ENCODE data around the gene STEEP1. TPM values are rescaled to one million over a fixed set of nuclear protein-coding genes. Genes with fewer than 3 reads are reported as not detected.

Gene STEEP1
- total RNA-seq, 1 donor from 2014 or later = 22.1 TPM

GRCh38 chrX:119606280-119607017, 41.2 kb upstream of the STEEP1 start, which contains the start of gene NKRF:
NKRF (minus strand) TSS chrX:119606424.
- Histone ChIP-seq H3K36me3 (ENCODE audit: insufficient read depth, low read length) (no peaks in the 10 kb centered on the region), H3K4me1 (ENCODE audit: insufficient read depth, low read length) (peaks cover 4% of the 10 kb centered on the region), H3K4me3 (ENCODE audit: insufficient read depth, low read depth, low read length) (peak within 1 kb of the TSS; percentile 83), H3K27me3 (ENCODE audit: insufficient read depth, low read length) (no peaks in the 10 kb centered on the region), H4K20me1 (ENCODE audit: insufficient read depth, low read length) (peaks cover 27% of the 10 kb centered on the region), H3K4me2 (ENCODE audit: low read length) (peak within 1 kb of the TSS; percentile 96), H3K9me3 (ENCODE audit: insufficient read depth, low read depth, low read length) (no peaks in the 10 kb centered on the region), H3K9ac (ENCODE audit: low read length) (peak within 1 kb of the TSS; percentile 97), H3K79me2 (ENCODE audit: insufficient read depth, low read length) (peaks cover 46% of the 10 kb centered on the region), H3K27ac (ENCODE audit: low read depth, low read length) (peak within 1 kb of the TSS; percentile 83), H2AFZ (ENCODE audit: low read depth, low read length) (peak within 1 kb of the TSS; percentile 93)
- Mint-ChIP-seq H3K4me1 (ENCODE audit: low read depth, unreplicated experiment) (peaks cover 4% of the 10 kb centered on the region), H3K36me3 (ENCODE audit: low read depth, unreplicated experiment) (no peaks in the 10 kb centered on the region), H3K27ac (ENCODE audit: unreplicated experiment) (peak within 1 kb of the TSS; percentile 94), H3K4me3 (ENCODE audit: unreplicated experiment) (peak within 1 kb of the TSS; percentile 93), H3K27me3 (ENCODE audit: low read depth, unreplicated experiment) (no peaks in the 10 kb centered on the region), H3K9me3 (ENCODE audit: unreplicated experiment) (no peaks in the 10 kb centered on the region)
- TF ChIP-seq, protein P1, sequence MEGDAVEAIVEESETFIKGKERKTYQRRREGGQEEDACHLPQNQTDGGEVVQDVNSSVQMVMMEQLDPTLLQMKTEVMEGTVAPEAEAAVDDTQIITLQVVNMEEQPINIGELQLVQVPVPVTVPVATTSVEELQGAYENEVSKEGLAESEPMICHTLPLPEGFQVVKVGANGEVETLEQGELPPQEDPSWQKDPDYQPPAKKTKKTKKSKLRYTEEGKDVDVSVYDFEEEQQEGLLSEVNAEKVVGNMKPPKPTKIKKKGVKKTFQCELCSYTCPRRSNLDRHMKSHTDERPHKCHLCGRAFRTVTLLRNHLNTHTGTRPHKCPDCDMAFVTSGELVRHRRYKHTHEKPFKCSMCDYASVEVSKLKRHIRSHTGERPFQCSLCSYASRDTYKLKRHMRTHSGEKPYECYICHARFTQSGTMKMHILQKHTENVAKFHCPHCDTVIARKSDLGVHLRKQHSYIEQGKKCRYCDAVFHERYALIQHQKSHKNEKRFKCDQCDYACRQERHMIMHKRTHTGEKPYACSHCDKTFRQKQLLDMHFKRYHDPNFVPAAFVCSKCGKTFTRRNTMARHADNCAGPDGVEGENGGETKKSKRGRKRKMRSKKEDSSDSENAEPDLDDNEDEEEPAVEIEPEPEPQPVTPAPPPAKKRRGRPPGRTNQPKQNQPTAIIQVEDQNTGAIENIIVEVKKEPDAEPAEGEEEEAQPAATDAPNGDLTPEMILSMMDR (IDR thresholded peaks at IDR 0.05; ENCODE audit: insufficient read depth, low read depth, low read length) = no peak
- TF ChIP-seq EZH2 (IDR thresholded peaks at IDR 0.05; ENCODE audit: insufficient read depth, low read length) = no peak
- FAIRE-seq (peak; percentile 47), DNase-seq (ENCODE audit: low read depth) (peak; percentile 73)

- no peak for TF ChIP-seq EZH2 (IDR thresholded peaks at IDR 0.05; ENCODE audit: insufficient read depth, low read length)
- TF ChIP-seq, protein P1 (IDR thresholded peaks at IDR 0.05; ENCODE audit: insufficient read depth, low read depth, low read length) = no peak
- peak overlapping the region; percentile 83 for H3K4me3 ChIP-seq (ENCODE audit: insufficient read depth, low read depth, low read length)
Observed at GRCh38 chrX:119605464-119606279, 40.5 kb upstream of the STEEP1 start.

More at GRCh38 chrX:119605464-119606279, 40.5 kb upstream of the STEEP1 start:
- H3K4me3 Mint-ChIP-seq (ENCODE audit: unreplicated experiment) = peak overlapping the region; percentile 93
- Histone ChIP-seq H3K4me2 (ENCODE audit: low read length) (peak overlapping the region; percentile 96), H4K20me1 (ENCODE audit: insufficient read depth, low read length) (peaks cover 27% of the 10 kb centered on the region), H3K27ac (ENCODE audit: low read depth, low read length) (peak overlapping the region; percentile 83), H3K4me1 (ENCODE audit: insufficient read depth, low read length) (peaks cover 4% of the 10 kb centered on the region), H3K36me3 (ENCODE audit: insufficient read depth, low read length) (no peaks in the 10 kb centered on the region), H3K27me3 (ENCODE audit: insufficient read depth, low read length) (no peaks in the 10 kb centered on the region), H3K79me2 (ENCODE audit: insufficient read depth, low read length) (peaks cover 46% of the 10 kb centered on the region), H3K9ac (ENCODE audit: low read length) (peak overlapping the region; percentile 97), H2AFZ (ENCODE audit: low read depth, low read length) (peak overlapping the region; percentile 93), H3K9me3 (ENCODE audit: insufficient read depth, low read depth, low read length) (no peaks in the 10 kb centered on the region)
- H3K36me3 Mint-ChIP-seq (ENCODE audit: low read depth, unreplicated experiment) = no peaks in the 10 kb centered on the region
- peaks cover 4% of the 10 kb centered on the region for H3K4me1 Mint-ChIP-seq (ENCODE audit: low read depth, unreplicated experiment)
- no peaks in the 10 kb centered on the region for H3K9me3 Mint-ChIP-seq (ENCODE audit: unreplicated experiment)
- no peaks in the 10 kb centered on the region for H3K27me3 Mint-ChIP-seq (ENCODE audit: low read depth, unreplicated experiment)
- no peak overlapping the region for H3K27ac Mint-ChIP-seq (ENCODE audit: unreplicated experiment)
- no peak for DNase-seq (ENCODE audit: low read depth)
- FAIRE-seq = no peak

All from astrocyte (in vitro differentiated cells and primary cell).